GM12878 (cell line): ENCODE data around the gene PRSS50. TPM values are rescaled to one million over a fixed set of nuclear protein-coding genes. Genes with fewer than 3 reads are reported as not detected.

Experiments
- ATAC-seq: fragments of 200-7000 bp; cut with Tn5 transposase; 3 replicates; pipeline ENCODE4 v1.9.1; 2020; ENCODE audit warnings: mild to moderate bottlenecking, moderate library complexity
- BruUV-seq: library from RNA; stranded (reverse); fragments of 400-500 nt; replicated peaks from 2 replicates; lab custom pipeline; 2021; lab: Mats Ljungman, UMichigan
- CTCF ChIA-PET: fragments of 300-600 bp; sonication (Branson Sonifier 250); formaldehyde crosslinking; extraction: SDS; loops from one replicate; lab custom pipeline; 2021; ENCODE audit warnings: inconsistent platforms; lab: Yijun Ruan, JAX
- POLR2A ChIA-PET: fragments of 350-600 bp; formaldehyde crosslinking; extraction: SDS; loops from one replicate; lab custom pipeline; 2021; ENCODE audit warnings: inconsistent platforms; lab: Charles Lee
- RAD21 ChIA-PET: fragments of 300-600 bp; sonication (Branson Sonifier 250); formaldehyde crosslinking; loops from one replicate; lab custom pipeline; 2023; ENCODE audit warnings: antibody characterized with exemption; ENCODE audit not compliant: unreplicated experiment; lab: Charles Lee
- SMC1A ChIA-PET: fragments of 300-600 bp; sonication (Branson Sonifier 250); formaldehyde crosslinking; loops from one replicate; lab custom pipeline; 2023; ENCODE audit not compliant: unreplicated experiment, uncharacterized antibody; lab: Charles Lee
- DNase-seq: peaks from one replicate; pipeline ENCODE4 v3.0.0-alpha.2; 2011; ENCODE audit warnings: low read depth, low spot score
- FAIRE-seq: peaks from 3 replicates; lab custom pipeline; 2011; peaks lifted over from hg19 to GRCh38; lab: Jason Lieb, UNC
- H2AFZ ChIP-seq: 2 replicates; pipeline ENCODE4 v1.6.0; 2011; ENCODE audit warnings: low read depth, low read length, control low read depth; ENCODE audit not compliant: control insufficient read depth
- H3K27ac ChIP-seq: 2 replicates; pipeline ENCODE4 v1.5.1; 2011; ENCODE audit warnings: control low read depth; ENCODE audit not compliant: control insufficient read depth, insufficient read depth
- H3K27me3 ChIP-seq, 2 experiments: replicated peaks in 1 of 2; 2 replicates each; pipeline versions ENCODE4 v1.6.0 to v1.6.1; 2011; ENCODE audit warnings: low read length in 1 of 2; ENCODE audit not compliant: control insufficient read depth in 2 of 2, insufficient read depth in 2 of 2
- H3K36me3 ChIP-seq, 2 experiments: 2 replicates each; pipeline ENCODE4 v1.5.1; 2011; ENCODE audit warnings: low read length in 1 of 2; ENCODE audit not compliant: control insufficient read depth in 2 of 2, insufficient read depth in 2 of 2
- H3K4me1 ChIP-seq: 2 replicates; pipeline ENCODE4 v1.6.1; 2011; ENCODE audit warnings: mild to moderate bottlenecking, low read length, moderate library complexity, mixed read lengths; ENCODE audit not compliant: control insufficient read depth, insufficient read depth
- H3K4me2 ChIP-seq: 2 replicates; pipeline ENCODE4 v1.6.0; 2011; ENCODE audit warnings: control low read depth; ENCODE audit not compliant: control insufficient read depth, insufficient read depth
- H3K4me3 ChIP-seq: fragments of 200-600 bp; sonication (generic); 2 replicates; pipeline ENCODE4 v1.5.1; 2016
- H3K79me2 ChIP-seq: 2 replicates; pipeline ENCODE4 v1.6.0; 2011; ENCODE audit warnings: low read length; ENCODE audit not compliant: control insufficient read depth, insufficient read depth
- H3K9ac ChIP-seq: 2 replicates; pipeline ENCODE4 v1.8.0; 2011; ENCODE audit warnings: low read length, control low read depth, mixed read lengths; ENCODE audit not compliant: control insufficient read depth, insufficient read depth
- H3K9me3 ChIP-seq: replicated peaks from 3 replicates; pipeline ENCODE4 v1.5.1; 2011; ENCODE audit warnings: mild to moderate bottlenecking, low read length; ENCODE audit not compliant: control insufficient read depth, insufficient read depth
- H4K20me1 ChIP-seq: 2 replicates; pipeline ENCODE4 v1.6.0; 2011; ENCODE audit not compliant: control insufficient read depth, insufficient read depth
- ATF3 ChIP-seq: IDR thresholded peaks from 2 replicates; pipeline ENCODE4 v1.6.1; 2011; ENCODE audit warnings: low read depth, mild to moderate bottlenecking, low read length, moderate library complexity, borderline replicate concordance; ENCODE audit errors: extremely low read depth
- ATF7 ChIP-seq: fragments of 450-650 bp; IDR thresholded peaks from 2 replicates; pipeline ENCODE4 v1.6.1; 2016; ENCODE audit warnings: low read depth, mild to moderate bottlenecking
- BCL11A ChIP-seq: IDR thresholded peaks from 2 replicates; pipeline ENCODE4 v1.6.1; 2011; ENCODE audit warnings: low read depth, low read length
- IKZF2 ChIP-seq, 2 experiments: fragments of 450-650 bp; IDR thresholded peaks; 2 replicates each; pipeline ENCODE4 v1.6.1; 2017; ENCODE audit warnings: mild to moderate bottlenecking in 2 of 2, moderate library complexity in 2 of 2
- IRF5 ChIP-seq: fragments of 450-650 bp; IDR thresholded peaks from 2 replicates; pipeline ENCODE4 v1.6.1; 2017; ENCODE audit warnings: borderline replicate concordance
- JUNB ChIP-seq: IDR thresholded peaks from 2 replicates; pipeline ENCODE4 v1.6.1; 2016; ENCODE audit warnings: antibody characterized with exemption, mild to moderate bottlenecking
- MTA3 ChIP-seq: IDR thresholded peaks from 2 replicates; pipeline ENCODE4 v1.6.1; 2012; ENCODE audit warnings: low read length, inconsistent platforms, borderline replicate concordance
- NFIC ChIP-seq: IDR thresholded peaks from 2 replicates; pipeline ENCODE4 v1.6.1; 2012; ENCODE audit warnings: low read depth, mild to moderate bottlenecking, inconsistent platforms, low read length, moderate library complexity
- NKRF ChIP-seq: fragments of 450-650 bp; conservative IDR thresholded peaks from 2 replicates; pipeline ENCODE4 v1.6.1; 2017; ENCODE audit warnings: mild to moderate bottlenecking, moderate library complexity
- POLR2AphosphoS2 ChIP-seq: IDR thresholded peaks from 2 replicates; pipeline ENCODE4 v1.6.1; 2011; ENCODE audit warnings: low read depth, mild to moderate bottlenecking, low read length, improper control_type of control experiment, moderate library complexity
- SMARCA5 ChIP-seq: fragments of 450-650 bp; IDR thresholded peaks from 2 replicates; pipeline ENCODE4 v1.6.1; 2017; ENCODE audit warnings: mild to moderate bottlenecking
- SPI1 ChIP-seq: IDR thresholded peaks from 2 replicates; pipeline ENCODE4 v1.6.1; 2011; ENCODE audit warnings: low read depth, mild to moderate bottlenecking, low read length, moderate library complexity, borderline replicate concordance; ENCODE audit not compliant: insufficient read depth
- SREBF1 ChIP-seq: IDR thresholded peaks from 2 replicates; pipeline ENCODE4 v1.6.1; 2012; ENCODE audit warnings: mild to moderate bottlenecking, low read length
- SRF ChIP-seq, 2 experiments: IDR thresholded peaks; 2 replicates each; pipeline ENCODE4 v1.6.1; 2011; ENCODE audit warnings: low read depth in 2 of 2, low read length in 2 of 2, mild to moderate bottlenecking in 1 of 2, moderate library complexity in 1 of 2
- ZNF274 ChIP-seq: IDR thresholded peaks from one replicate; pipeline ENCODE4 v1.8.0; 2011; ENCODE audit not compliant: insufficient read length, insufficient read depth
- WGBS: methylation state at CpG from one replicate; pipeline ENCODE4 v1.1.6; 2016; ENCODE audit warnings: low lambda C conversion rate; ENCODE audit not compliant: insufficient replicate concordance, insufficient coverage; ENCODE audit errors: missing lambda C conversion rate; 5-methylcytosine and 5-hydroxymethylcytosine counted together
- in situ Hi-C: fragments of 300-500 bp; cut with MboI; formaldehyde crosslinking; loops from 9 replicates; pipeline ENCODE4 v1.14.3; 2018; ENCODE audit warnings: mixed read lengths
- intact Hi-C: fragments of 100-400 bp; cut with micrococcal nuclease; formaldehyde crosslinking; loops from one replicate; pipeline ENCODE4 v1.14.2; 2022; ENCODE audit not compliant: unreplicated experiment
- polyA plus RNA-seq, 11 experiments: library from polyadenylated mRNA; depleted of rRNA in 4 of 11; unstranded in 6 of 11; stranded (reverse) in 5 of 11; fragments of >200 nt; fragmentation: Nextera tagmentation in 4 of 11; fragmentation: Illumina TruSeq in 1 of 11; extraction: Ambion mirVana in 4 of 11; extraction: Trizol in 1 of 11; gene quantifications; 1 replicate in 1 of 11; 2 replicates in 10 of 11; pipeline versions ENCODE4 v1.2.1 to v1.2.3, GENCODE V29; 2011 to 2016; ENCODE audit warnings: inconsistent platforms in 2 of 11, missing spikeins in 2 of 11, low read depth in 1 of 11
- total RNA-seq, 4 experiments: library from RNA; depleted of rRNA in 3 of 4; stranded (reverse); fragments of >200 nt in 3 of 4; fragmentation: Illumina TruSeq in 1 of 4; extraction: Trizol in 1 of 4; gene quantifications; 2 replicates each; pipeline versions ENCODE4 v1.2.1 to v1.2.3, GENCODE V29; 2013 to 2021

Gene PRSS50
- total and polyA plus RNA-seq, 10 of the 15 experiments (the other 5 are each of a cell fraction or from before 2014, with no cell fraction given) = 0.05 TPM; not detected in 9

GRCh38 chr3:46749129-46749528, 31.5 kb upstream of the PRSS50 start:
- ChIA-PET CTCF (no interaction called here), RAD21 (no interaction called here), POLR2A (no interaction called here), SMC1A (no interaction called here)
- ATAC-seq (no peak), DNase-seq (no peak), FAIRE-seq (no peak)
- H3K9ac ChIP-seq = no peak overlapping the region
- H3K36me3 ChIP-seq = no peaks in the 10 kb centered on the region
- H2AFZ ChIP-seq = no peak overlapping the region
- no TSS peak for BruUV-seq
- H3K79me2 ChIP-seq = no peaks in the 10 kb centered on the region
- H3K4me2 ChIP-seq = no peak overlapping the region
- no peak overlapping the region for H3K27ac ChIP-seq
- no peaks in the 10 kb centered on the region for H3K9me3 ChIP-seq
- WGBS = 31% methylated on average over 4 of the region's 4 CpGs
- in situ Hi-C loops = no loop called here
- H3K27me3 ChIP-seq = no peaks in the 10 kb centered on the region
- TF ChIP-seq ZNF274 (no peak), SMARCA5 (no peak), SPI1 (peak; percentile 76; the same call in 1 of the 2 replicates), BCL11A (no peak), IRF5 (no peak)
- peaks cover 13% of the 10 kb centered on the region for H3K4me1 ChIP-seq
- intact Hi-C loops = no loop called here
- no peak overlapping the region for H3K4me3 ChIP-seq
- no peaks in the 10 kb centered on the region for H4K20me1 ChIP-seq

GRCh38 chr3:46748170-46748569, 30.5 kb upstream of the PRSS50 start:
- Histone ChIP-seq H3K4me1 (peaks cover 10% of the 10 kb centered on the region), H3K4me2 (no peak overlapping the region), H4K20me1 (no peaks in the 10 kb centered on the region), H3K27ac (no peak overlapping the region), H3K36me3 (no peaks in the 10 kb centered on the region), H3K4me3 (no peak overlapping the region), H3K79me2 (no peaks in the 10 kb centered on the region), H3K27me3 (no peaks in the 10 kb centered on the region), H3K9ac (no peak overlapping the region), H2AFZ (no peak overlapping the region), H3K9me3 (no peaks in the 10 kb centered on the region)
- ChIA-PET CTCF (interaction anchor here (0.6 kb wide), 1 partner anchor 80 kb away, joined by 3 read pairs; no protein-coding TSS in a partner anchor), POLR2A (no interaction called here), RAD21 (no interaction called here), SMC1A (no interaction called here)
- intact Hi-C loops (no loop called here), in situ Hi-C loops (no loop called here)
- FAIRE-seq (no peak), DNase-seq (no peak), ATAC-seq (no peak)
- BruUV-seq = no TSS peak
- WGBS = 57% methylated on average over 2 of the region's 2 CpGs
- no peak for TF ChIP-seq JUNB
- TF ChIP-seq ATF7 = no peak
- no peak for TF ChIP-seq NKRF
- no peak for TF ChIP-seq MTA3
- TF ChIP-seq NFIC = no peak
- TF ChIP-seq SRF (IDR thresholded peaks at IDR 0.05; ENCODE audit: low read depth in 2 of 2, low read length in 2 of 2) = no peak
- no peak for TF ChIP-seq IKZF2 (IDR thresholded peaks at IDR 0.05)
- no peak for TF ChIP-seq SREBF1
- TF ChIP-seq POLR2AphosphoS2 = no peak
- no peak for TF ChIP-seq ATF3
- no peak for TF ChIP-seq BCL11A
